GM13976 (cell line): Measurements from ENCODE around the gene CD302.
"Not testable (repeated sequence)": the region's sequence is repeated elsewhere in the genome, so short reads cannot be mapped to it uniquely, and the experiment has no call there.

Source experiments
- DNase-seq: peaks from one replicate; pipeline ENCODE4 v3.0.0; 2012; ENCODE audit warnings: low spot score
- in situ Hi-C: fragments of 300-500 bp; cut with MboI; formaldehyde crosslinking; loops from one replicate; pipeline ENCODE4 v1.12.0; 2022; ENCODE audit warnings: low sequenced_read_pairs, mixed read lengths, inconsistent platforms; ENCODE audit not compliant: unreplicated experiment
- TF ChIP-seq, protein P1 (sequence below): IDR thresholded peaks from 2 replicates; pipeline ENCODE4 v1.5.1; 2012; ENCODE audit warnings: borderline replicate concordance, mild to moderate bottlenecking; ENCODE audit not compliant: insufficient read depth; ENCODE audit errors: extremely low read depth, missing control alignments, control extremely low read depth

Gene CD302

DNA sequence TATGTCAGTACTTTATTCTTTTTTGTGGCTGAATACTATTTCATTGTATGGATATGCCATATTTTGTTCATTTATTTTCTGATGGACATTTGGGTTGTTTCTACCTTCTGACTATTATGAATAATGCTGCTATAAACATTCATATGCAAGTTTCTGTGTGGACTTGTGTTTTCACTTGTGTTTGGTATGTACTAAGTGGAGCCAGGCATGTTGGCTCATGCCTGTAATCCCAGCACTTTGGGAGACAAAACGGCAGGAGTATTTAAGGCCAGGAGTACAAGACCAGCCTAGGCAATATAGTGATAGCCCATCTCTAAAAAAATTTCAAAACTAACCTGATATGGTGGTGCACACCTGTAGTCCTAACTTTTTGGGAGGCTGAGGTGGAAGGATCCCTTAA, 62.4 kb downstream of the CD302 start:
- in situ Hi-C loops = no loop called here

DNA sequence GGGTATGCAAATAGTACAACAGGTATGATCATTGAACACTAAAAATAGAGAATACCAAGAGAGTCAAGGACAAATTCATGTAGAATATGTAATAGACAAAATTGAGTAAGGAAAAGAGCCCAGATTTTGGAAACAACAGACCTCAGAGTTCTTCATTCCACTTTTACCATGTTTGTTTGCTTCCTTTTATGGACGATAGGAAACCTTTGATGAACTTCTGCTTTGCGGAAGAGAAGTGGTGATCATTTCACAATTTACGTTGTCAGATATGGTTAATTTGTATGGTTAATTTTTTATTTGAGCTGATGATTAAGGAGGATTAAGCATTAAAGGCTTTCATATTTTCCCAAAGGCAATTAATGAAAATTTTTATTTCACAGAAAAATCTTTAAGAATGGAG, 69.4 kb downstream of the CD302 start:
- TF ChIP-seq, protein P1, sequence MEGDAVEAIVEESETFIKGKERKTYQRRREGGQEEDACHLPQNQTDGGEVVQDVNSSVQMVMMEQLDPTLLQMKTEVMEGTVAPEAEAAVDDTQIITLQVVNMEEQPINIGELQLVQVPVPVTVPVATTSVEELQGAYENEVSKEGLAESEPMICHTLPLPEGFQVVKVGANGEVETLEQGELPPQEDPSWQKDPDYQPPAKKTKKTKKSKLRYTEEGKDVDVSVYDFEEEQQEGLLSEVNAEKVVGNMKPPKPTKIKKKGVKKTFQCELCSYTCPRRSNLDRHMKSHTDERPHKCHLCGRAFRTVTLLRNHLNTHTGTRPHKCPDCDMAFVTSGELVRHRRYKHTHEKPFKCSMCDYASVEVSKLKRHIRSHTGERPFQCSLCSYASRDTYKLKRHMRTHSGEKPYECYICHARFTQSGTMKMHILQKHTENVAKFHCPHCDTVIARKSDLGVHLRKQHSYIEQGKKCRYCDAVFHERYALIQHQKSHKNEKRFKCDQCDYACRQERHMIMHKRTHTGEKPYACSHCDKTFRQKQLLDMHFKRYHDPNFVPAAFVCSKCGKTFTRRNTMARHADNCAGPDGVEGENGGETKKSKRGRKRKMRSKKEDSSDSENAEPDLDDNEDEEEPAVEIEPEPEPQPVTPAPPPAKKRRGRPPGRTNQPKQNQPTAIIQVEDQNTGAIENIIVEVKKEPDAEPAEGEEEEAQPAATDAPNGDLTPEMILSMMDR = no peak
- in situ Hi-C loops = no loop called here
- DNase-seq = no peak

More for the DNA sequence above, 62.4 kb downstream of the CD302 start:
- TF ChIP-seq, protein P1 = no peak
- DNase-seq = no peak

DNA sequence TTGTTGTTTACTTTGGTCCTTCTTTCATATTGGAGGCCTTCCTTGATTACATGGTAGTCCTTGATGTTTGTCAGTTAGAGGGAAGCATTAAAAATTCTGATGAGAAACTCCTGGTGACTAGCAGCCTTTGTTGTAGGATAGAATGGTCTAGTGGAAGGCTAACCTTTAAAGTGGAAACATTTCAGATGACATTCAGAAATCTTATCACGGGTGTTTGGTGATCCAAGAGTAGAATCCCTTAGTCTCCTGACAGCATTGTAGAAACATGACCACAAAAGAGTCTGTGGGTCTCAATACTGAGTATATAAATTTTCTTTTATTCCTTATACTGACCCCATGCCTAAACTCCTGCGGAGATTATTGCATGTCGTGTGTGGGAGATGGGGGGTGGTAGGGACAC, 72.3 kb downstream of the CD302 start:
- TF ChIP-seq, protein P1 = no peak
- in situ Hi-C loops = no loop called here
- no peak for DNase-seq

DNA sequence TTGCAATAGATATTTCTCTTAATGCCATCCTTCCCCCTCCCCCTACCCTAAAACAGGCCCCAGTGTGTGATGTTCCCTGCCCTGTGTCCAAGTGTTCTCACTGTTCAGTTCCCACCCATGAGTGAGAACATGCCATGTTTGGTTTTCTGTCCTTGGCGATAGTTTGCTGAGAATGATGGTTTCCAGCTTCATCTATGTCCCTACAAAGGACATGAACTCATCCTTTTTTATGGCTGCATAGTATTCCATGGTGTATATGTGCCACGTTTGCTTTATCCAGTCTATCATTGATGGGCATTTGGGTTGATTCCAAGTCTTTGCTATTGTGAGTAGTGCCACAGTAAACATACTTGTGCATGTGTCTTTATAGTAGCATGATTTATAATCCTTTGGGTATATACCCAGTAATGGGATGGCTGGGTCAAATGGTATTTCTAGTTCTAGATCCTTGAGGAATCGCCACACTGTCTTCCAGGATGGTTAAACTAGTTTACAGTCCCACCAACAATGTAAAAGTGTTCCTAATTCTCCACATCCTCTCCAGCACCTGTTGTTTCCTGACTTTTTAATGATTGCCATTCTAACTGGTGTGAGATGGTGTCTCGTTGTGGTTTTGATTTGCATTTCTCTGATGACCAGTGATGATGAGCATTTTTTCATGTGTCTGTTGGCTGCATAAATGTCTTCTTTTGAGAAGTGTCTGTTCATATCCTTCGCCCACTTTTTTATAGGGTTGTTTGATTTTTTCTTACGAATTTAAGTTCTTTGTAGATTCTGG, 73.0 kb downstream of the CD302 start:
- in situ Hi-C loops, DNase-seq: not testable (repeated sequence)

DNA sequence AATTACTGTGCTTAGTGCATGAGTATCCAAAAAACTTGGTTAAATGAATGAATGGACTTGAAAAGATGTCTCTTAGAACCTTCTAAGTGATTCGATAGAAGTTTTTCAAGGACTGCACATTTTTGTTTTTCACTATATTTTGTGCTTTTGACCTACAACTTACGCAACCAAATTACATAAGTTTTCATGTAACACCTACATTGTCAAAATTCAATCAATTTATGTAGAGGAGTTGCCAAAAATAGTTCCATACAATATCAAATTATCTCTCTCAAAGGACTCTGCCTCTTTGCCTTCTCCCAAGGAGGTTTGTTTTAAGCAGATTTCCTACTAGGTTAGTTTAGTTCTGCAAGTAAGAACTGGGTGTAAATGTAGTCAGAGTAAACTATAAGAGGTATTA, 75.4 kb downstream of the CD302 start:
- DNase-seq = no peak
- TF ChIP-seq, protein P1 = no peak
- in situ Hi-C loops = no loop called here

DNA sequence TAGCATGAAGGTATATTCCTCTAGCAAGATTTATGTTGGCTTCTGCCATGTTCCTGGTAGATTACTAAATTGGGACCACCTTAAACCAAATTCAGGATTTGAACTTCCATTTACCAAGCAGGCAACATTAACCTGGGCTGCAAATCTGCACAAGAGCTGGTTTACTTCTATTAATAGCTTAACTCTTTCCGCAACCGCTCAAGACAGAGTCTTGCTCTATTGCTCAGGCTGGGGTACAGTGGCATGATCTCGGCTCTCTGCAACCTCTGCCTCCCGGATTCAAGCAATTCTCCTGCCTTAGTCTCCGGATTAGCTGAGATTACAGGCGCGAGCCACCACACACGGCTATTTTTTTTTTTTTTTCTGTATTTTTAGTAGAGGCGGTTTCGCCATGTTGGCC, 77.3 kb downstream of the CD302 start:
- in situ Hi-C loops = no loop called here
- TF ChIP-seq, protein P1 = no peak
- DNase-seq = no peak
